ENCODE data around the gene CHST13.
A peak's percentile ranks its signal among the peaks of the same experiment; 100 is the strongest.

The CHST13 gene

DNA sequence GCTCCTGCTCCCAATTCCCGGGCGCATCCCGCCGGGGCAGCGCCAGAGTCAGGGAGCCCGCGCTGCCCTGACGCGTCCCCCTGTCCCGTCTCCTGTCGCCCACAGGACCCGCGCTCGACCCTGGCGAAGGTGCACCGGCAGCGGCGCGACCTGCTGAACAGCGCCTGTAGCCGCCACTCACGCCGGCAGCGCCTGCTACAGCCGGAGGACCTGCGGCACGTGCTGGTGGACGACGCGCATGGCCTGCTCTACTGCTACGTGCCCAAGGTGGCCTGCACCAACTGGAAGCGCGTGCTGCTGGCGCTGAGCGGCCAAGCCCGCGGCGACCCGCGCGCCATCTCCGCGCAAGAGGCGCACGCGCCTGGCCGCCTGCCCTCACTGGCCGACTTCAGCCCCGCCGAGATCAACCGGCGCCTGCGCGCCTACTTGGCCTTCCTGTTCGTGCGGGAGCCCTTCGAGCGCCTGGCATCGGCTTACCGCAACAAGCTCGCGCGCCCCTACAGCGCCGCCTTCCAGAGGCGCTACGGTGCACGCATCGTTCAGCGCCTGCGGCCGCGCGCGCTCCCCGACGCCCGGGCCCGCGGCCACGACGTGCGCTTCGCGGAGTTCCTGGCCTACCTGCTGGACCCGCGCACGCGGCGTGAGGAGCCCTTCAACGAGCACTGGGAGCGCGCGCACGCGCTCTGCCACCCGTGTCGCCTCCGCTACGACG lies 17.8 kb downstream of the CHST13 start:
- no peak for DNase-seq (ENCODE audit: low read depth)

DNA sequence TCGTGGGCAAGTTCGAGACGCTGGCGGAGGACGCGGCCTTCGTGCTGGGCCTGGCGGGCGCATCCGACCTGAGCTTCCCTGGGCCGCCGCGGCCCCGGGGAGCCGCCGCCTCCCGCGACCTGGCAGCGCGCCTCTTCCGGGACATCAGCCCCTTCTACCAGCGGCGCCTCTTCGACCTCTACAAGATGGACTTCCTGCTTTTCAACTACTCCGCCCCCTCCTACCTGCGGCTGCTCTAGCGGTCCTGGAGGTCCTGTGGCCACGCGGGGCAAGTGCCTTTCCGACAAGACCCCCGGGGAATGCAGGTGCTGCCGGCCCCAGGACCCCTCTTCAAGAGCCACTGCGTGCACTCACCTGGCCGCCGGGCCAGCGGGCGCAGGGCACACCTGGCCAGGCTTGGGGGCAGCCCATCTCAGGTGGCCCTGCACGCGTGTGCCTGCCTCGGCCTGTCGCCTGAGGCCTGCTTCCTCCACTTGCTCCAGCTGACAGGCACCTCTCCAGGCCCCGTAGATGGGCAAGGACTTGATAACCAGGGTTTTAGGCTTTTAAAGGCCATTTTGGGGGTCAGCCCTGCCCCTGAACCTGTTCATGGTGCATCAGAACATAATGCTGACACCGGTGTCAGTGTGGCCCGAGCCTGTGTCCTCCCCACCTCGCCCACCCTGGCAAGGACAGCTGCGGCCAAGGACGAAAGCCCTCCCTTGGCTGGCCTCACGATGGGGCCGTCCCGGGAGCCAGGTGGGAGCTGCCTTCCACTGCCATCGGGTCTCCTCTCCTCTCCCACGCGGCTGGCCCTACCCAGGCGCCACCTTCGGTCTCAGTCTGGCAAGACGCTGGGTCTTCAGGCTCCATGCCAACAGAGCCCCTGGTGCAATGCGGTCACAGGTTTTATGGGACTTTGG lies 18.6 kb downstream of the CHST13 start:
- DNase-seq (ENCODE audit: low read depth), result no peak

GRCh38 chr3:126543457-126544061 lies 19.6 kb downstream of the CHST13 start:
- DNase-seq (ENCODE audit: low read depth), result no peak

- DNase-seq (ENCODE audit: low read depth), result no peak
Observed at GRCh38 chr3:126544596-126545281, 20.8 kb downstream of the CHST13 start.

- no peak for DNase-seq (ENCODE audit: low read depth)
Observed at GRCh38 chr3:126545544-126545943, 21.6 kb downstream of the CHST13 start.

GRCh38 chr3:126546013-126546412 lies 22.1 kb downstream of the CHST13 start:
- no peak for DNase-seq (ENCODE audit: low read depth)

- DNase-seq (ENCODE audit: low read depth), result no peak
Observed at GRCh38 chr3:126546549-126547239, 22.7 kb downstream of the CHST13 start.

DNA sequence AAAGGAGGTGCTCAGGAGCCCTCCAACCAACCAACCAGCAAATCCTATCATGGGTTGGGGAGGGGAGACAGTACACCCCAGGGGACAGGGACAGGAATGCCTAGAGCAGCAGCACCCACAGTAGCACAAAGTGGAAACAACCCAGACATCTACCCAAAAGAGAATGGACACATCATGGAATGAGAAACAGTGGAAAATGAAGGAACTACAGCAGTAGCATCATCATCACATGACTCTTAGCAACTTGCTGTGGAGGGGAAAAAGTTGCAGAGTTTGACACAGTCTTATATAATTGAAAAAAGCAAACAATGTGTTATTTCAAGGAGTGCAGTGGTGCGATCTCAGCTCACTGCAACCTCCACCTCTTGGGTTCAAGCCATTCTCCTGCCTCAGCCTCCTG lies 23.8 kb downstream of the CHST13 start:
- no peak for DNase-seq (ENCODE audit: low read depth)

GRCh38 chr3:126548556-126549466 lies 24.9 kb downstream of the CHST13 start:
- no peak for DNase-seq (ENCODE audit: low read depth)

GRCh38 chr3:126549861-126550487 lies 26.0 kb downstream of the CHST13 start:
- no peak for DNase-seq (ENCODE audit: low read depth)

DNA sequence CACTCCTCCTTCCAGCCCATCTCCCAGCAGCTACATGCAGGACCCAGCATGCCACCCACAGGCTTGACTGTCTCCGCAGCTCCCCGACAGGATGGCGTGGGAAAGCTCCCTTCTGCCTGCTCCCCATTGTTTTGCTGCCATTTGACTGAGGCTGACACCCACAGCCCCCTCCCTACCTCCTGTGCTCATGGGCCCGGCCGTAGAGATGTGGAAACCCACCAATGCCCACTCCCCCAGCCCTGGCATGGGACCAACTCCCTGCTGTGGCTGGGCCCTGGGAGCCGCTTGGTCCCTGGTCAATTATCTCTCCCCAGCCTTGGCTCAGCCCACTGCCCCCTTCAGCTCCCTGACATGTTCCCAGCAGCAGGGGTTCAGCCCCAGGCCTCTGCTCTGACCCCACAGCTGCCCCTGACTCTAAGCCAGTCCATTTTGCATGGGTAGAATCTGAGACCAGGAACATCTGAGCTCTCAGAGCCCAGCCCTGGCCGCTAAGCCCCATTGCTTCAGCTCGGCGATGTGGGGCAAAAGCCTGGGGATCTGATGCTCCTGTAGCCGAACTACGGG lies 26.6 kb downstream of the CHST13 start:
- no peak for DNase-seq (ENCODE audit: low read depth)

- peak; percentile 5 for DNase-seq (ENCODE audit: low read depth)
Observed at GRCh38 chr3:126551121-126551838, 27.3 kb downstream of the CHST13 start.

DNA sequence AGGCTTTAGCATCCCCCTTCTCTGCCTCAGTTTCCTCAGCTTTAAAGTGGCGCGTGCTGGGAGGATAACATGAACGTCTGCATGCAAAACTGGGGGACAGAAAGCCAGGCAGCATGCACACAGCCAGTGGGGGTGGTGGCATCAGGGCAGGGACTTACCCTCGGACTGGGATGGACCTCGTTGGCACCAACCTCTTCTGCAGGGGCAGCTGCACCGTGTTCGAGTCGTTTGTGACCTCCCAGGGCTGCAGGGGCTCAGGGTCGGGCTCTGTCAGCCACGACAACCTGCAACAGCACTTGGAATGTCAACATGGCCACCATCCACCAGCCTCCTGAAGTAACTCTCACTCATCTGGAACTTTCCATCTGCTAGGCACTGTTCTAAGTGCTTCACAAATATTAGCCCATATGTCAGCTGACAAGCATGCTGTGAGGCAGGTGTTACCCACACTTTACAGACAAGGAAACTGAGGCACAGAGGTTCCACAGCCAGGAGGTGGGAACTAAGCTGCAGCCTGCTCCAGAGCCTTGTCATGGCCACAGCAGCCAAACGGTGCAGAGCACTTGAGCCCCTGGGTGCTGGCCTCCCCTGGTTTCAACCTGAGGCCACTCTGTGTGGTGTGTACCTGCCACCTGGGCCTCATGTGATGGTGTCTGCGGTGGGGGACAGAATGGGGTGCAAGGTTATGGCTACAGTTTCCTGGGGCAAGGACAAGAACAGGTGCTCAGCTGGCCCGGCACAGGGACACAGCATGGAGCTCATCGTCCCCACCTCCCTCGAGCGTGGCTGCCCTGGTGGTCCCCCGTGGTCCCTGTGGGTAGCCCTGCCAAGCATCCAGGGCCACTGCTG lies 28.1 kb downstream of the CHST13 start:
- DNase-seq (ENCODE audit: low read depth), result no peak

- DNase-seq (ENCODE audit: low read depth), result no peak
Observed at GRCh38 chr3:126552688-126553283, 28.8 kb downstream of the CHST13 start.

DNA sequence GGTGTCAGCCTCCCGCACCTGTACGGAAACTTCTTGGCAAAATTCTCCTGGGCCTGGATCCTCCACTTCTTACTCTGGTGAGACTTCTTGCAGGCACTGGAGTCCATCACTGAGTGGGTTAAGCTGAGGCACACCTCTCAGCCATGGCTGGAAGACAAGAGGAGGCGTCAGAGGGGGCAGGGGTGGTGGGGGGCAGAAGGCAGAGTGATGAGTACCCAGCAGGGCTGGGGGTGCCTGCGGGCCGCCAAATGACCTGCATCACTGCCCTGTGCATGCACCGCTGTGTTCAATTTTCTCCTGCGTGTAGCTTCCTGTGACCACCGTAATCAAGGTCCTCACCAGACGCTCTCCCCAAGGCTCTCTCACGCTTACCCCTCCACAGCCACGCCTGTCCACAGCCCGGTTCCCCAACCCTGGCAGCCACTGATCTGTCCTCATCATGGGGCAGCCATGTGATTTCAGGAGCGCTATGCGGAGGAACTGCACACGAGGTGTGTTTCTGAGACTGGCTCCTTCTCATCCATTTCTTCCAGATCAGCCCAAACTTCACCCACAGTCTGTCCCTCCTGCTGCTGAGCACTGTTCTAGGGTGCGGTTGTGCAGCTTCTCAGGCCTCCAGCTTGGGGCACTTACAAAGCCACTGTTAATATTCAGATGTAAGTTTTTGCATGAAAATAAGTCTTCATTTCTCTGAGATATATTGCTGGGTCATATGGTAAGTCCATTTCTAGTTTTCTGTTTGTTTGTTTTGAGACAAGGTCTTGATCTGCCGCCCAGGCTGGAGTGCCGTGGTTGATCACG lies 29.5 kb downstream of the CHST13 start:
- no peak for DNase-seq (ENCODE audit: low read depth)

GRCh38 chr3:126554560-126555525 lies 30.9 kb downstream of the CHST13 start:
- no peak for DNase-seq (ENCODE audit: low read depth)
